PFSK-1 (cell line): Measurements from ENCODE around the gene IFT57.

ENCODE experiments used
- FOXP2 ChIP-seq: optimal IDR thresholded peaks from 2 replicates; pipeline ENCODE3; 2011; ENCODE audit warnings: borderline replicate concordance, control low read depth, inconsistent platforms; ENCODE audit not compliant: insufficient read depth; ENCODE audit errors: extremely low read length, extremely low read depth
- POLR2AphosphoS5 ChIP-seq: IDR thresholded peaks from 2 replicates; pipeline ENCODE4 v1.6.1; 2012; ENCODE audit warnings: low read depth, mild to moderate bottlenecking, control low read depth, low read length, moderate library complexity
- TF ChIP-seq, protein P1 (sequence below), 2 experiments: IDR thresholded peaks; 2 replicates each; pipeline versions ENCODE4 v1.6.1 to v1.8.0; 2011 to 2012; ENCODE audit warnings: low read depth in 2 of 2, low read length in 2 of 2, control low read depth in 1 of 2, inconsistent platforms in 1 of 2, mild to moderate bottlenecking in 1 of 2, moderate library complexity in 1 of 2; ENCODE audit not compliant: insufficient read depth in 1 of 2

DNA sequence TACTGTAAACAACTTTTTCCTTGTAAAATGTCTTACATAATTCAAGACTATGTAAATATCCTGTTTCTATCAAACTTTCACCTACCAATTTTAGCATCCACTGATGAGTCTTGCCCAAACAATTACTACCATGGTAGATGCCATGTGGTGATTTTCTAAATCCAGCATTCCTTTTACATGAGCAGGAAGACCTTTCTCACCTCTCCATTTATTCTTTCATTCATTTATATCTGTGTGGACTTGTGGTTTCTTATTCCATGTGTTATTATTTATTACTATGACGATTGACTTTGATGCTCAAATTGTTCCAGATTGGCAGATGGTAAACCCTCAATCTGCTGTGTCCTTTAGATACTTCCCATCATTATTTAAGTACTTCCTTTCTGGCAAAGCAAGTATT lies 62.4 kb downstream of the IFT57 start:
- TF ChIP-seq FOXP2 (no peak), POLR2AphosphoS5 (no peak)
- TF ChIP-seq, protein P1, sequence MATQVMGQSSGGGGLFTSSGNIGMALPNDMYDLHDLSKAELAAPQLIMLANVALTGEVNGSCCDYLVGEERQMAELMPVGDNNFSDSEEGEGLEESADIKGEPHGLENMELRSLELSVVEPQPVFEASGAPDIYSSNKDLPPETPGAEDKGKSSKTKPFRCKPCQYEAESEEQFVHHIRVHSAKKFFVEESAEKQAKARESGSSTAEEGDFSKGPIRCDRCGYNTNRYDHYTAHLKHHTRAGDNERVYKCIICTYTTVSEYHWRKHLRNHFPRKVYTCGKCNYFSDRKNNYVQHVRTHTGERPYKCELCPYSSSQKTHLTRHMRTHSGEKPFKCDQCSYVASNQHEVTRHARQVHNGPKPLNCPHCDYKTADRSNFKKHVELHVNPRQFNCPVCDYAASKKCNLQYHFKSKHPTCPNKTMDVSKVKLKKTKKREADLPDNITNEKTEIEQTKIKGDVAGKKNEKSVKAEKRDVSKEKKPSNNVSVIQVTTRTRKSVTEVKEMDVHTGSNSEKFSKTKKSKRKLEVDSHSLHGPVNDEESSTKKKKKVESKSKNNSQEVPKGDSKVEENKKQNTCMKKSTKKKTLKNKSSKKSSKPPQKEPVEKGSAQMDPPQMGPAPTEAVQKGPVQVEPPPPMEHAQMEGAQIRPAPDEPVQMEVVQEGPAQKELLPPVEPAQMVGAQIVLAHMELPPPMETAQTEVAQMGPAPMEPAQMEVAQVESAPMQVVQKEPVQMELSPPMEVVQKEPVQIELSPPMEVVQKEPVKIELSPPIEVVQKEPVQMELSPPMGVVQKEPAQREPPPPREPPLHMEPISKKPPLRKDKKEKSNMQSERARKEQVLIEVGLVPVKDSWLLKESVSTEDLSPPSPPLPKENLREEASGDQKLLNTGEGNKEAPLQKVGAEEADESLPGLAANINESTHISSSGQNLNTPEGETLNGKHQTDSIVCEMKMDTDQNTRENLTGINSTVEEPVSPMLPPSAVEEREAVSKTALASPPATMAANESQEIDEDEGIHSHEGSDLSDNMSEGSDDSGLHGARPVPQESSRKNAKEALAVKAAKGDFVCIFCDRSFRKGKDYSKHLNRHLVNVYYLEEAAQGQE (IDR thresholded peaks at IDR 0.05; ENCODE audit: insufficient read depth in 1 of 2, low read depth in 2 of 2, low read length in 2 of 2), result no peak
